ENCODE measurements around the gene OR5AC2.

- TF ChIP-seq FOXK2 (IDR thresholded peaks at IDR 0.05) (no peak), BHLHE40 (IDR thresholded peaks at IDR 0.05; ENCODE audit: borderline replicate concordance) (no peak)
These were observed 18.1 kb upstream of the OR5AC2 start for GRCh38 chr3:98068824-98069223.
